SJCRH30 (cell line): Measurements from ENCODE around the gene TMEM179. TPM values are rescaled to one million over a fixed set of nuclear protein-coding genes. Genes with fewer than 3 reads are reported as not detected.

Experiments used
- DNase-seq, 2 experiments: peaks; one replicate each; pipeline ENCODE4 v3.0.0-alpha.2; 2015 to 2020
- H3K27ac ChIP-seq: fragments of 250-450 bp; sonication (Bioruptor Pico); 2 replicates; pipeline ENCODE4 v1.5.1; 2020; ENCODE audit warnings: mild to moderate bottlenecking, moderate library complexity
- H3K27me3 ChIP-seq: fragments of 250-450 bp; sonication (Bioruptor Pico); 2 replicates; pipeline ENCODE4 v1.5.1; 2020; ENCODE audit warnings: mild to moderate bottlenecking, moderate library complexity
- H3K36me3 ChIP-seq: fragments of 250-450 bp; sonication (Bioruptor Pico); 2 replicates; pipeline ENCODE4 v1.5.1; 2020; ENCODE audit warnings: mild to moderate bottlenecking, moderate library complexity
- H3K4me1 ChIP-seq: fragments of 250-450 bp; sonication (Bioruptor Pico); 2 replicates; pipeline ENCODE4 v1.5.1; 2020; ENCODE audit warnings: mild to moderate bottlenecking, moderate library complexity
- H3K4me3 ChIP-seq: fragments of 250-450 bp; sonication (Bioruptor Pico); 2 replicates; pipeline ENCODE4 v1.5.1; 2020; ENCODE audit warnings: mild to moderate bottlenecking, moderate library complexity
- H3K9me3 ChIP-seq: fragments of 250-450 bp; sonication (Bioruptor Pico); replicated peaks from 2 replicates; pipeline ENCODE4 v1.5.1; 2020; ENCODE audit warnings: mild to moderate bottlenecking, moderate library complexity
- total RNA-seq: library from RNA; depleted of rRNA; stranded (reverse); fragments of >200 nt; shearing (Covaris generic); gene quantifications from 2 replicates; pipeline ENCODE4 v1.2.3, GENCODE V29; 2014

Gene TMEM179
- total RNA-seq, 1 experiment from 2014 or later, result not detected

DNA sequence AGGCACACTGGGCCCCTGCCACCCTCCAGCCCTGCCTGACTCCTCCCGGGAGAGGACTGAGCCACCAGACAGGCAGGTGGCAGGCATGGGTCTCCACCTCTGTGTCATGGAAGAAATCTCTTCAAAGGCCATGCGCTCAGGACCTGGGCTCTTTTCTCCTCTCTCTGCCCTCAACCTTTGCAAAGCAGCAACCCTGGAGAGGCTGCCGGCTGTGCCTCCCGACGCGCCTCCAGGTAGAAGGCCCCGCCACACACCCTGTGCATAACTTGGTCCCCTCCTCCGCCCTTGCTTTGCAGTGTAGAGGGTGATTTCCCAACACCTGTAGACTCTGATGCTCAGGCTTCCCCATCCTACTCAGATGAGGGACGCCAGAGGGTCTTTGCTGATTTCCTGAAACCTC, 28.2 kb upstream of the TMEM179 start:
- Histone ChIP-seq H3K4me1 (no peaks in the 10 kb centered on the region), H3K27me3 (0 out of 2 replicates have a peak, but pooled peaks cover 4% of the 10 kb centered on the region), H3K9me3 (no peaks in the 10 kb centered on the region), H3K27ac (no peak overlapping the region), H3K4me3 (no peak overlapping the region), H3K36me3 (no peaks in the 10 kb centered on the region)
- no peak for DNase-seq

DNA sequence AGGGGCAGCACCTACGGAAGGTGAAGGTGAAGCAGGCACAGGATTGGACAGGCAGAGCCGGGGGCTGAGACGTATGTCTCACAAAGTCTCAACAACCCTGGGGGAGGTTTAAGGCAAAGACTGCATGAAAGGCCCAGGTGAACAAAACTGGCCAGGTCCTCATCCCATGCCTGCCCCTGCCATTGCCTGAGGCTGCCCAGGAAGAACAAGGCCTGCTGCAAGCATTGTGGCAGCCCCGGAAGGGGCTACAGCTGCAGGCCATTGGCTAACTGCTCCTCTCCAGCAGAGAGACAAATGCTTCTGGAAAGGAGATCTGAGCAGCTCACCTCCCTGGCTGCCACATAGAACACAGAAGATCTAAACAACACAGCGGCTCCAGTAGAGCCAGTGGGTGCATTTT, 20.4 kb upstream of the TMEM179 start:
- H3K27me3 ChIP-seq, result no peaks in the 10 kb centered on the region; the same call in 1 of the 2 replicates
- 0 out of 2 replicates have a peak, but pooled peaks cover 3% of the 10 kb centered on the region for H3K9me3 ChIP-seq
- no peaks in the 10 kb centered on the region for H3K4me1 ChIP-seq
- H3K27ac ChIP-seq, result no peak overlapping the region
- H3K4me3 ChIP-seq, result no peak overlapping the region
- H3K36me3 ChIP-seq, result no peaks in the 10 kb centered on the region
- no peak for DNase-seq

DNA sequence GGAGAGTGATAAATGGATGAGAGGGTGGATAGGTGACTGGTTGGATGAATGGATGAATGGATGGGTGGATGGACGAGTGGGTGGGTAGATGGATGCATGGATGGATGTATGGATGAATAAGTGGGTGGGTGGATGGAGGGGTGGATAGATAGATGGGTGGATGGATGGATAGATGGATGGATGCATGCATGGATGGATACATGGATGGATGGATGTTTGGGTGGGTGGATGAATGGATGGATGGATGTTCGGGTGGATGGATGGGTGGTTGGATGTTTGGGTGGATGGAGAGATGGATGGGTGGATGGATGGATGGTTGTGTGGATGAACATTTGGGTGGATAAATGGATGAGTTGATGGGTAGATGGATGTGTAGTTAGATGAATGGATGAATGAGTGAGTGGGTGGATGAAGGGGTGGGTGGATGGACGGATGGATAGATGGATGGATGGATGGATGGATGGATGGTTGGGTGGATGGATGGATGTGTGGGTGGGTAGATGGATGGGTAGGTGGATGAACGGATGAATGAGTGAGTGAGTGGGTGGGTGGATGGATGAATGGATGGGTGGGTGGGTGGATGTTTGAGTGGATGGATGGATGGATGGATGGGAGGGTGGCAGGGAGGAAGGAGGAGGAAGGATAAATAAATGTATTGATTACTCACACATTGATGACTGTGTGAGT, 9.7 kb upstream of the TMEM179 start:
- Histone ChIP-seq H3K4me3 (no peak overlapping the region), H3K9me3 (no peaks in the 10 kb centered on the region), H3K4me1 (no peaks in the 10 kb centered on the region), H3K27ac (no peak overlapping the region), H3K27me3 (peaks cover 12% of the 10 kb centered on the region), H3K36me3 (no peaks in the 10 kb centered on the region)
- DNase-seq, result no peak

DNA sequence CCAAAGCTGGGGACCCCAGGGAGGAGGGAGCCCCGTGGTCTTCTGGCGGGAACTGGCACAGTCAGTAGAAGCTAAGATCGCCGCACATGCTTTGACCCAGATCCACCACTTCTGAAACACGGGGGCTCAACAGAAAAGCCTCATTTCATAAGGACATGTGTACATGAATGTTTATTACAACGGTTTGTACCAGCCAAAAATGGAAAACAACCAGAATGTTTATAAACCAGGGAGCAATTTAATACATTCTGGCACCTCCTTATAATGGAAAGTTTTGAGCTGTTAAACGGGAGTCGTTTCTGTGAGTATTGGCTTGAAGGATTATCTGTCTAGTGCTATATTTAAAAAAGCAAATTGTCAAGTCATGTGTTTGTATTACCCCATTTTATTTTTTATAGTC, 7.3 kb upstream of the TMEM179 start:
- Histone ChIP-seq H3K36me3 (no peaks in the 10 kb centered on the region), H3K4me3 (no peak overlapping the region), H3K9me3 (no peaks in the 10 kb centered on the region), H3K27me3 (peaks cover 12% of the 10 kb centered on the region), H3K27ac (no peak overlapping the region), H3K4me1 (no peaks in the 10 kb centered on the region)
- no peak for DNase-seq

DNA sequence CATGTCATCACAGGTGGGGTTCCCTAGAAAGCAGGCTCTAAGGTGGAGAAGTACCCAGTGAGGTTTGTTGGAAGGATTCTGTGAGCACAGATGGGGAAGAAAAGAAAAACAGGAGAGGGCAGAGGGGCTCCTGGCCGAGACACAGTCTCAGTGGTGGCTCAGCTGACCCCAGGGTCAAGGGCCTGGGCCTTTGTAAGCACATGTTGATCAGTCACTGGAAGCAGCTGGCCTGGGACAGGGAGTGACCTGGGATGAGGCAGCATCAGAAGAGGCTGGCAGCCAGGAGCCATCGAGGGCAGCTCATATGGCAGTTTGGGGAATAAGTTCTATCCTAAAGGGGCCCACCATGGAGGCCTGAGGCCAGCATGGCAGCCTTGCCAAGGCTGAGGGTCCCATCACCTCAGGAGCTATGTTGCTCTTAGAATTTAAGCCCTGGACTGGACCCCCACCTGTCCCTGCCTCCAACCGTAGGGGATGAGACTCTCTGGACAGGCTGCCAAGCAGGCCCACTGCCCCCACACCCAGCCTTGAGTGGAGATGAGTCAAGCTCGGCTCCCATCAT, 6.3 kb upstream of the TMEM179 start:
- Histone ChIP-seq H3K27ac (no peak overlapping the region), H3K27me3 (peaks cover 9% of the 10 kb centered on the region), H3K9me3 (no peaks in the 10 kb centered on the region), H3K4me1 (no peaks in the 10 kb centered on the region), H3K4me3 (no peak overlapping the region), H3K36me3 (no peaks in the 10 kb centered on the region)
- no peak for DNase-seq

DNA sequence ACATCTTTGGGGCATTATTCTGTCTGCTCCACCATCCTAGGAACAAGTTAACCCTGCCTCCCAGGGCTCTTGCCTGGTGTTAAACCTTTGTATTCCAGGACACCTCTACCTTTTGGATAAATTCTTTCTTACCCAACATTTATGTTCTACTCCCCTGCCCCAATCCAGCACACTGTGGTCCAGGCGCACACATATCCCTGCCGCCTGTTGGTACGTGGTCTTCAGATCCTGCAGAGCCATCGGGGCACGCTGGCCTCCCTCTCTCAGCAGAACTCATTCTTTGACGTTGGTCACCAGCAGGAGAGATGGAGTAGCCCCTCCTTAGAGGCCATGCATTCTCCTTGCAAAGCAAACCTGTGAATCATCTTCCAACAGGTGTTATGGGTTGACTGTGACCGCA, 5.1 kb upstream of the TMEM179 start:
- no peaks in the 10 kb centered on the region for H3K36me3 ChIP-seq
- no peaks in the 10 kb centered on the region for H3K4me1 ChIP-seq
- no peak overlapping the region for H3K27ac ChIP-seq
- no peak overlapping the region for H3K4me3 ChIP-seq
- H3K27me3 ChIP-seq, result peaks cover 9% of the 10 kb centered on the region
- DNase-seq, result no peak
- H3K9me3 ChIP-seq, result no peaks in the 10 kb centered on the region

DNA sequence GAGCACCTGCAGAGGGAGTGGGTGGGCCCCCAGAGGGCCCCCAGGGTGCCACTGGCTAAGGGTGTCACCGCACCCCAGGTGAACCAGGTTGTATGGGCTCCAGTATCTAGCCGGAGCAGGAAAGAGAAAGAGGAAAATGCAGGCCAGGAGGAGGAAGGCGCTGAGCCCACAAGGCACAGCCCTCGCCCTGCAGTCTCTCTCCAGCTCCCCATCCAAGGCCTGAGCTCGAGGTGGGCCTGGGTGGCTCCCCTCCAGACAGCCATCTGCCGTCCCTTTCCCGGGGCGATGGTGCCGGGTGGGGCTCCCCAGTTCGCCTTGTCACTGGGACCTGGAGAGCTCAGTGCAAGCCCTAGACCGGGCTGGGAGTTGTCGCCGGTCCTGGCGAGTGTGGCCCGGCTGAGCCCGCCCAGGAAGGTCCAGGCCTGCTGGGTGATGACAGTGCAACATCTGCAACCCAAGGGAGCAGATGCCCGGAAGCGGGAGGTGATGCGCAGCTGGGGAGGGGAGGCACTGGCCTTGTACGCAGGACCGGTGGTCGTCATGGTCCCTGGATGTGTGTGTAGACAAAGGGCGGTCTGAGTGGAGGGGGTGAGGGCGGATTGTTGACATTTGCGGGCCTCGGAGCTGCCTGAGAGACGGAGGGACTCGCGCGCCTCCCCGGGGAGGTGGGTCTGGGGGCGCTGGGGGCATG, 716 bp downstream of the TMEM179 start:
- Histone ChIP-seq H3K27ac (no peak overlapping the region), H3K4me3 (no peak overlapping the region), H3K27me3 (peaks cover under 1% of the 10 kb centered on the region; the same call in 1 of the 2 replicates), H3K9me3 (no peaks in the 10 kb centered on the region), H3K4me1 (no peaks in the 10 kb centered on the region), H3K36me3 (no peaks in the 10 kb centered on the region)
- DNase-seq, result no peak

DNA sequence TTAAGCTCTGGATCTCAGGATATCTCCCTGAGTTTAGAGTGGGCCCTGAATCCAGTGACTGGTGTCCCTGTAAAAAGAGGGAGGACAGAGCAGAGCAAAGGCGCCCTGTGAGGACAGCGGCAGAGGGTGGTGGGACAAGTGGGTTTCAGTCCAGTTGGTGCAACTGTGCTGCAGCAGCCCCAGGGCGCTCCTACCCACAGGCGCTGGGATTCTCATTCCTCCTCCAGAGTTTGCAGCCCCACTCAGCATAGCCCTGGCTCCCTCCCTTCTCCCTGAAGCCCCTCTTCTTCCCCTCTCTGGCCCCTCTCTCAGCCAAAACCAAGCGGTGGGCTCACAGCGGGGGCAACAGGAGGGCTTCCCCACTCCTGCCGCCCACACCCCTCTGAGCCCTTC, 1.6 kb downstream of the TMEM179 start:
- no peaks in the 10 kb centered on the region for H3K9me3 ChIP-seq
- no peaks in the 10 kb centered on the region for H3K36me3 ChIP-seq
- H3K27ac ChIP-seq, result no peak overlapping the region
- H3K27me3 ChIP-seq, result peaks cover 6% of the 10 kb centered on the region
- no peak overlapping the region for H3K4me3 ChIP-seq
- DNase-seq, result no peak
- no peaks in the 10 kb centered on the region for H3K4me1 ChIP-seq

DNA sequence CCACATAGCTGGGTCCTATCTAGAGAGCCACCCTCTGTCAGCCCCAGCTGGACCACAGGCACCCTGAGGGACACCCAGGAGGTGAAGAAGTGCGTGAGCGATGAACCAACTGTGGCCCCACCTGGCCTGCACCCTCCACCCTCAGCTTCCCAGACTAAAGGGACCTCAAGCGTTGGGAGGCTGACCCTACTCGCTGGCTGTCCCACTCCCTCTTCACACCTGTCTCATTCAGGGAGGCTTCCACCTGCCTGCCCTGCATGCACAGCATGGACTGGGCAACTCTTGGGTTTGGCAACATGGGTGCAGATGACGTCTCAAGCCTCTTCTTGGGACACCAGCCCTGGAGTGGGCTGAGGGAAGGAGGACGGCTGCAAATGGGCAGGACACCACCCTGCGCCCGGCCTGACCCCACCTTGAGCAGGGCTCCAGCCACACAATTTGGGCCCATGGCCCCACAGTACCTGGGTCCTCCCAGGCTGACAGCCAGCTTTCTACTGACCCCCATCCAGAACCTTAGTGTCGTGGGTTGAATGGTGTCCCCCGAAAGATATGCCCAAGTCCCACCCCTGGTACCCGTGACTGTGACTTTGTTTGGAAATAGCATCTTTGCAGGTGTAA, 2.1 kb downstream of the TMEM179 start:
- Histone ChIP-seq H3K4me3 (no peak overlapping the region), H3K4me1 (no peaks in the 10 kb centered on the region), H3K27me3 (peaks cover 11% of the 10 kb centered on the region), H3K36me3 (no peaks in the 10 kb centered on the region), H3K9me3 (no peaks in the 10 kb centered on the region), H3K27ac (no peak overlapping the region)
- DNase-seq, result no peak

DNA sequence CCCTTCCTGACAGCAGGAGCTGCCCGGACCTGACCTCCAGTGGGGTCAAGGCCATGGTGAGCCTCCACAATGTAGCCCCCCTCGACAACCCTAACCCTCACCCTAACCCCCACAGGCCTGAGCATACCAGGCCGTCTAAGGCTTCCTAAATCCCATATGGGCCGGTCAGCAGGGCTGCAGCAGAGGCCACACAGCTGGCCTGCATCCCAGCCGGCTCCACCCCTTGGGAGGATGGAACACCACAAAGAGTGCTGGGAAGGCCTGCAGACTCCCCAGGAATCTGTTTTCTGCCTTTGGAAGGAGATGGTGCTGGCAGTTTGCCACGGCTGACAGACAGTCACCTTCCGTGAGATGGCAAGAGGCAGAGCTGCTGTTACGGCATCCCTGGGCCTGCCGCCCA, 2.8 kb downstream of the TMEM179 start:
- peak; percentile 31 to 33 for DNase-seq
- H3K27ac ChIP-seq, result no peak overlapping the region
- no peak overlapping the region for H3K4me3 ChIP-seq
- H3K9me3 ChIP-seq, result no peaks in the 10 kb centered on the region
- no peaks in the 10 kb centered on the region for H3K4me1 ChIP-seq
- peaks cover 14% of the 10 kb centered on the region for H3K27me3 ChIP-seq
- no peaks in the 10 kb centered on the region for H3K36me3 ChIP-seq

DNA sequence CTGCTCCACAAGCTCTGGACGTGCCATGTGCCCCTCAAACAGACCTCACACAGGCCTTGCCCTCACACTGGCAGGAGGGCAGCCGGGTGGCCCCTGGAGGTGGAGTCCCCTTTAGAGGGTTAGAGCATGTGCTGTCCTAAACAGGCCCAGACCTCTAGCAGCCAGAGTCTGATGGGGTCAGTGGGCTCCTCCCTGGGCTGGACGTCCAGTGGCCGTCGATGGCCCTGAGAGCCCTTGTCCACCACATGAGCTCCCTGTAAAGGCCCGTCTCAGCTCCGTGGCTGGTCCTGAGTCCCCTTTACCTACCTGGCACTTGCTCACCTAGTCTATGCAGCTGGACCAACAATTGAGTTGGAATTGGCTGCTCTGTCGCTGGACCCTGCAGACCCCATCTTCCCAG, 3.8 kb downstream of the TMEM179 start:
- H3K9me3 ChIP-seq, result no peaks in the 10 kb centered on the region
- peaks cover 23% of the 10 kb centered on the region for H3K27me3 ChIP-seq
- H3K4me1 ChIP-seq, result no peaks in the 10 kb centered on the region
- DNase-seq, result no peak
- no peak overlapping the region for H3K4me3 ChIP-seq
- no peak overlapping the region for H3K27ac ChIP-seq
- no peaks in the 10 kb centered on the region for H3K36me3 ChIP-seq

DNA sequence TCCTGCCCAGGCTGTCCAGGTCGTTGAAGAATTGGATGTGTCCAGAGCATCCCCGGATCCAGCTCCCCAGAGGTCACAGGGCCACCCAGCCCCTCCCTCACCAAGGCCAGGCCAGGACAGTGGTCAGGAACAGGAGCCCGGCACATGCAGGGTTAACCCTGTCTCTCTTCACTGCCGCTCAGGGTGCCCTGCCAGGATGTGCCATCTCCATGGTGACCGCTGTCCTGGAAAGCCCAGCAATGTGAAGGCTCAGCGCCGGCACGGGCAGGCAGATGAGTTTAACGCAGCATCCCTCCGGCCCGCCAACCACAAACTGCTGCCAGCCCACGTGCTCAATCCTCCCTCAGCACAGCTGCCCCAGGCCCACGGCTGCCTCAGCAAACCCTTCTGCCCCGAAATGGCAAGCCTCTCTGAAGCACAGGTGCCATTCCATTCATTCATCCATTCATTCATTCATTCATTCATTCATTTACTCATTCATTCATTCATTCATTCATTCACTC, 4.4 kb downstream of the TMEM179 start:
- Histone ChIP-seq H3K27ac (no peak overlapping the region), H3K36me3 (no peaks in the 10 kb centered on the region), H3K9me3 (no peaks in the 10 kb centered on the region), H3K27me3 (peaks cover 28% of the 10 kb centered on the region), H3K4me3 (no peak overlapping the region), H3K4me1 (no peaks in the 10 kb centered on the region)
- peak; percentile 47 to 54 for DNase-seq

DNA sequence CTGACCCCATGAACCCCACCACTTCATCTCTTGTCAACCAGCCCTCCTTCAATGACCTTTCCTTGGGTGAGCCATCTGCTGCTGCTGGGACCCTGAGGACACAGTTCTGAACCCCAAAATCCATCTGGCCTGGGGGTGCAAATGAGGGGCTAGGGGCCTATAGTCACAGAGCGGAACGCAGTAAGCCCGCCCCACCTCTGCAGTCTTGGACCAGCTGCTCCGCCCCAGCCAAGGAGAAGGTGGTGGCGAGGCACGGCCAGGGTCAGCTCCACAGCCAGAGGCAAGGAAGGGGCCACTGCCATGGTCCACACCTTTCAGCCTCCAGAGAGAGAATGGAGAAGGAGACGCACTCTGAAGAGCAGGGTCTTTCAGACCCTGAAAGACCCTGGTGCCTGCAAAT, 5.1 kb downstream of the TMEM179 start:
- H3K4me1 ChIP-seq, result no peaks in the 10 kb centered on the region
- H3K36me3 ChIP-seq, result no peaks in the 10 kb centered on the region
- DNase-seq, result no peak
- peaks cover 28% of the 10 kb centered on the region for H3K27me3 ChIP-seq
- H3K27ac ChIP-seq, result no peak overlapping the region
- no peak overlapping the region for H3K4me3 ChIP-seq
- no peaks in the 10 kb centered on the region for H3K9me3 ChIP-seq

DNA sequence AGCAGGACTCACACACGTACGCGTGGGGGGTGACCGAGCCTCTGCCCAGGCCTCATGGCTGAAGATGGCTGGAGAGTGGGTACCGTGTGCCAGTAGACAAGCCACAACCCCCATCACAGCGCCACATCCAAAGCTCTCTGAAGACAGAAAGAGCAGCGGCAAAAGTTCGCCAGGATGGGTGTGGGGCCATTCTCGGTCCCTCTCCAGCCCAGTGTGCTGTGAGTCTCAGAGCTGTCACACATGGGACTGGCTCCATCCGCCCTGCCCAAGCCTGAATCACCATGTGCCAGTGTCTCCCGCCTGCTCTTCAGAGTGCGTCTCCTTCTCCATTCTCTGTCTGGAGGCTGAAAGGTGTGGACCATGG, 5.7 kb downstream of the TMEM179 start:
- no peaks in the 10 kb centered on the region for H3K9me3 ChIP-seq
- no peak for DNase-seq
- no peaks in the 10 kb centered on the region for H3K4me1 ChIP-seq
- no peak overlapping the region for H3K27ac ChIP-seq
- peaks cover 32% of the 10 kb centered on the region for H3K27me3 ChIP-seq
- H3K4me3 ChIP-seq, result no peak overlapping the region
- H3K36me3 ChIP-seq, result no peaks in the 10 kb centered on the region
